H9 (cell line): Measurements from ENCODE around the gene DCST1. TPM values are rescaled to one million over a fixed set of nuclear protein-coding genes. Genes with fewer than 3 reads are reported as not detected.

Experiments
- DNase-seq: peaks from one replicate; pipeline ENCODE4 v3.0.0-alpha.2; 2017
- H2AFZ ChIP-seq: one replicate; pipeline ENCODE4 v1.6.1; 2013; ENCODE audit warnings: mild to moderate bottlenecking, low read length, control low read depth, moderate library complexity
- H2AK5ac ChIP-seq: 2 replicates; pipeline ENCODE4 v1.6.1; 2013; ENCODE audit warnings: low read length, control low read depth, mixed read lengths; ENCODE audit not compliant: insufficient read length
- H2BK120ac ChIP-seq: one replicate; pipeline ENCODE4 v1.6.1; 2013; ENCODE audit warnings: low read depth, mild to moderate bottlenecking, low read length, control low read depth, inconsistent platforms; ENCODE audit not compliant: poor library complexity, severe bottlenecking
- H2BK12ac ChIP-seq: 2 replicates; pipeline ENCODE4 v1.6.1; 2013; ENCODE audit warnings: low read length, control low read depth, mixed read lengths, low read depth; ENCODE audit not compliant: insufficient read length
- H2BK15ac ChIP-seq: 2 replicates; pipeline ENCODE4 v1.6.1; 2013; ENCODE audit warnings: low read depth, low read length, control low read depth
- H2BK20ac ChIP-seq: one replicate; pipeline ENCODE4 v1.6.1; 2013; ENCODE audit warnings: low read depth, mild to moderate bottlenecking, low read length, control low read depth, inconsistent platforms; ENCODE audit not compliant: poor library complexity, severe bottlenecking
- H2BK5ac ChIP-seq: 2 replicates; pipeline ENCODE4 v1.6.1; 2013; ENCODE audit warnings: low read length, control low read depth, mixed read lengths; ENCODE audit not compliant: insufficient read length
- H3K14ac ChIP-seq: 2 replicates; pipeline ENCODE4 v1.6.1; 2013; ENCODE audit warnings: low read length, control low read depth; ENCODE audit not compliant: insufficient read depth
- H3K18ac ChIP-seq: 2 replicates; pipeline ENCODE4 v1.6.1; 2013; ENCODE audit warnings: low read depth, mild to moderate bottlenecking, mixed read lengths, low read length, control low read depth; ENCODE audit not compliant: insufficient read length
- H3K23ac ChIP-seq: 2 replicates; pipeline ENCODE4 v1.6.1; 2013; ENCODE audit warnings: low read length, control low read depth, mixed read lengths, low read depth; ENCODE audit not compliant: insufficient read length
- H3K23me2 ChIP-seq: 2 replicates; pipeline ENCODE4 v1.6.1; 2013; ENCODE audit warnings: low read depth, mild to moderate bottlenecking, mixed read lengths, low read length, control low read depth; ENCODE audit not compliant: insufficient read length, poor library complexity, severe bottlenecking
- H3K27ac ChIP-seq: 2 replicates; pipeline ENCODE4 v1.5.1; 2013; ENCODE audit warnings: low read length, control low read depth, mixed read lengths, low read depth; ENCODE audit not compliant: insufficient read length
- H3K27me3 ChIP-seq: 2 replicates; pipeline ENCODE4 v1.6.1; 2013; ENCODE audit warnings: low read length, control low read depth, inconsistent platforms; ENCODE audit not compliant: insufficient read depth
- H3K4ac ChIP-seq: 2 replicates; pipeline ENCODE4 v1.6.1; 2013; ENCODE audit warnings: low read depth, mild to moderate bottlenecking, control low read depth, inconsistent platforms, low read length, moderate library complexity
- H3K4me1 ChIP-seq: 2 replicates; pipeline ENCODE4 v1.6.1; 2013; ENCODE audit warnings: low read length, control low read depth, inconsistent platforms; ENCODE audit not compliant: insufficient read depth
- H3K4me2 ChIP-seq: 2 replicates; pipeline ENCODE4 v1.6.1; 2013; ENCODE audit warnings: low read length, control low read depth, mixed read lengths; ENCODE audit not compliant: insufficient read length, insufficient read depth
- H3K56ac ChIP-seq: 2 replicates; pipeline ENCODE4 v1.6.1; 2013; ENCODE audit warnings: low read depth, mild to moderate bottlenecking, mixed read lengths, low read length, control low read depth; ENCODE audit not compliant: insufficient read length
- H3K79me1 ChIP-seq: 2 replicates; pipeline ENCODE4 v1.6.1; 2013; ENCODE audit warnings: low read depth, mild to moderate bottlenecking, moderate library complexity, low read length, control low read depth, inconsistent platforms; ENCODE audit not compliant: insufficient read depth, poor library complexity, severe bottlenecking
- H3K79me2 ChIP-seq: 2 replicates; pipeline ENCODE4 v1.6.1; 2013; ENCODE audit warnings: low read length, control low read depth, inconsistent platforms; ENCODE audit not compliant: insufficient read depth
- H3K9ac ChIP-seq: 2 replicates; pipeline ENCODE4 v1.6.1; 2013; ENCODE audit warnings: low read length, control low read depth, mixed read lengths; ENCODE audit not compliant: insufficient read length; ENCODE audit errors: extremely low read depth
- H3K9me3 ChIP-seq: one replicate; pipeline ENCODE4 v1.6.1; 2013; ENCODE audit warnings: low read depth, low read length, inconsistent platforms; ENCODE audit not compliant: control insufficient read depth
- H3T11ph ChIP-seq: one replicate; pipeline ENCODE4 v1.6.1; 2013; ENCODE audit warnings: mild to moderate bottlenecking, low read length, control low read depth, inconsistent platforms
- H4K20me1 ChIP-seq: one replicate; pipeline ENCODE4 v1.6.1; 2013; ENCODE audit not compliant: control insufficient read depth, insufficient read length, insufficient read depth
- H4K5ac ChIP-seq: 2 replicates; pipeline ENCODE4 v1.6.1; 2013; ENCODE audit warnings: low read depth, mild to moderate bottlenecking, mixed read lengths, low read length, control low read depth; ENCODE audit not compliant: insufficient read length
- H4K8ac ChIP-seq: replicated peaks from 2 replicates; pipeline ENCODE4 v1.6.1; 2013; ENCODE audit warnings: low read length, control low read depth, mixed read lengths, low read depth; ENCODE audit not compliant: insufficient read length
- H4K91ac ChIP-seq: 2 replicates; pipeline ENCODE4 v1.6.1; 2013; ENCODE audit warnings: low read depth, mild to moderate bottlenecking, moderate library complexity, mixed read lengths, low read length, control low read depth; ENCODE audit not compliant: insufficient read length
- H3K27ac Mint-ChIP-seq, 3 experiments: 2 replicates in 2 of 3; 3 replicates in 1 of 3; pipeline ENCODE4 v1.8.0; 2020 to 2021; ENCODE audit warnings: mixed read lengths in 3 of 3, mild to moderate bottlenecking in 1 of 3, moderate library complexity in 1 of 3
- H3K27me3 Mint-ChIP-seq: 2 replicates; pipeline ENCODE4 v1.8.0; 2021; ENCODE audit warnings: low read depth, mild to moderate bottlenecking, moderate library complexity, mixed read lengths
- H3K36me3 Mint-ChIP-seq, 3 experiments: 2 replicates in 2 of 3; 3 replicates in 1 of 3; pipeline ENCODE4 v1.8.0; 2020 to 2021; ENCODE audit warnings: low read depth in 3 of 3, mixed read lengths in 3 of 3; ENCODE audit not compliant: insufficient read depth in 1 of 3
- H3K4me1 Mint-ChIP-seq, 2 experiments: 2 replicates each; pipeline ENCODE4 v1.8.0; 2020; ENCODE audit warnings: mixed read lengths in 2 of 2
- H3K4me3 Mint-ChIP-seq, 2 experiments: 2 replicates in 1 of 2; 3 replicates in 1 of 2; pipeline ENCODE4 v1.8.0; 2020 to 2021; ENCODE audit warnings: mild to moderate bottlenecking in 2 of 2, mixed read lengths in 2 of 2, moderate library complexity in 1 of 2
- H3K9me3 Mint-ChIP-seq, 2 experiments: 2 replicates in 1 of 2; 3 replicates in 1 of 2; pipeline ENCODE4 v1.8.0; 2020; ENCODE audit warnings: mild to moderate bottlenecking in 2 of 2, mixed read lengths in 2 of 2, moderate library complexity in 1 of 2
- WGBS: extraction: QIAGEN DNeasy Blood & Tissue Kit; methylation state at CpG from one replicate; pipeline ENCODE4 v1.1.7; 2013; ENCODE audit warnings: missing lambda C conversion rate, low lambda C conversion rate, mixed read lengths; ENCODE audit not compliant: insufficient read length; ENCODE audit errors: extremely low coverage; 5-methylcytosine and 5-hydroxymethylcytosine counted together
- total RNA-seq: library from RNA; stranded (reverse); gene quantifications from 2 replicates; pipeline ENCODE4 v1.2.1, GENCODE V29; 2021
- TF ChIP-seq, protein P1 (sequence below): fragments of 200-600 bp; sonication (generic); conservative IDR thresholded peaks from 3 replicates; pipeline ENCODE4 v1.8.0; 2021; ENCODE audit warnings: antibody characterized with exemption, mild to moderate bottlenecking

DCST1 gene
- total RNA-seq, 1 experiment from 2014 or later, result not detected

DNA sequence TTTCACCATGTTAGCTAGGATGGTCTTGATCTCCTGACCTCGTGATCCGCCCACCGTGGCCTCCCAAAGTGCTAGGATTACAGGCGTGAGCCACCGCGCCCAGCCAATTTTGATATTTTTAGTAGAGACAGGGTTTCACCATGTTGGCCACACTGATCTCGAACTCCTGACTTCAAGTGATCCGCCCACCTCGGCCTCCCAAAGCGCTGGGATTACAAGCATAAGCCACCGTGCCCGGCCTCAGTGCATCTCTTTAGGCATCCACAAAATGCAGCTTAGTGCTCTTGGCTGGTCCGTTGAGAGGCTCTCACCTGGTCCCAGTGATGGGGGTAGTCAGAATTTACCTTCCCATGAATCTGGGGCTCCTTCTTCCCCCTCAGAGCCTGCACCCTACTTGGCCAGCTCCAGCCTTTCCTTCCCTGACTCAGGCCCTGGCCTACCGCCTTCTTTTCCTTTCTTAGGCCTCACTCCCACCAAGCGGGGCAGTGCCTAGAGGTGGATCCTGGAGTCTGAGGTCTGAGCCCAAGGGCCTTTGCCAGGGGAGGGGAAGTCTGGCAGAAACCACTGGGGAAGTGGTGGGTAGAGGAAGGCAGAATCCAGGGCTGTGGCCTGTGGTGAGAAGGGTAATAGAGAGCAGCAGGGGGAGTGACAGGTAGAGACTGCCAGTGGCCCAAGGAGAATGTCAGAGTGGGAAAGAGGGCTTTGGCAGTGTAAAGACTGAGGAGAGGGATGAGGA lies 36.5 kb upstream of the DCST1 start:
- no peaks in the 10 kb centered on the region for H3K9me3 ChIP-seq
- DNase-seq, result peak; percentile 23
- H3K27ac ChIP-seq, result no peak overlapping the region
- H2BK5ac ChIP-seq, result no peak overlapping the region
- no peak overlapping the region for H4K5ac ChIP-seq
- H2AFZ ChIP-seq, result no peak overlapping the region
- Mint-ChIP-seq H3K4me1 (peaks cover 13 to 27% of the 10 kb centered on the region in 2 experiments), H3K27ac (no peak overlapping the region; a peak in 1 of 7 replicates), H3K27me3 (peaks cover 3% of the 10 kb centered on the region), H3K4me3 (no peak overlapping the region), H3K9me3 (peaks cover 0 to 2% of the 10 kb centered on the region in 2 experiments; a peak in 2 of 5 replicates), H3K36me3 (peaks cover 0 to 6% (median 2%) of the 10 kb centered on the region in 3 experiments; a peak in 3 of 7 replicates)
- H2AK5ac ChIP-seq, result no peak overlapping the region
- no peaks in the 10 kb centered on the region for H3K79me1 ChIP-seq
- TF ChIP-seq, protein P1, sequence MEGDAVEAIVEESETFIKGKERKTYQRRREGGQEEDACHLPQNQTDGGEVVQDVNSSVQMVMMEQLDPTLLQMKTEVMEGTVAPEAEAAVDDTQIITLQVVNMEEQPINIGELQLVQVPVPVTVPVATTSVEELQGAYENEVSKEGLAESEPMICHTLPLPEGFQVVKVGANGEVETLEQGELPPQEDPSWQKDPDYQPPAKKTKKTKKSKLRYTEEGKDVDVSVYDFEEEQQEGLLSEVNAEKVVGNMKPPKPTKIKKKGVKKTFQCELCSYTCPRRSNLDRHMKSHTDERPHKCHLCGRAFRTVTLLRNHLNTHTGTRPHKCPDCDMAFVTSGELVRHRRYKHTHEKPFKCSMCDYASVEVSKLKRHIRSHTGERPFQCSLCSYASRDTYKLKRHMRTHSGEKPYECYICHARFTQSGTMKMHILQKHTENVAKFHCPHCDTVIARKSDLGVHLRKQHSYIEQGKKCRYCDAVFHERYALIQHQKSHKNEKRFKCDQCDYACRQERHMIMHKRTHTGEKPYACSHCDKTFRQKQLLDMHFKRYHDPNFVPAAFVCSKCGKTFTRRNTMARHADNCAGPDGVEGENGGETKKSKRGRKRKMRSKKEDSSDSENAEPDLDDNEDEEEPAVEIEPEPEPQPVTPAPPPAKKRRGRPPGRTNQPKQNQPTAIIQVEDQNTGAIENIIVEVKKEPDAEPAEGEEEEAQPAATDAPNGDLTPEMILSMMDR, result no peak
- no peak overlapping the region for H3K18ac ChIP-seq
- no peak overlapping the region for H2BK15ac ChIP-seq
- no peak overlapping the region for H3K4me2 ChIP-seq
- no peaks in the 10 kb centered on the region; the same call in 1 of the 2 replicates for H3K4me1 ChIP-seq
- no peak overlapping the region for H3K56ac ChIP-seq
- no peak overlapping the region for H4K8ac ChIP-seq
- no peak overlapping the region for H2BK120ac ChIP-seq
- no peak overlapping the region for H2BK20ac ChIP-seq
- H3K79me2 ChIP-seq, result no peaks in the 10 kb centered on the region
- H3K4ac ChIP-seq, result no peak overlapping the region
- no peak overlapping the region for H3T11ph ChIP-seq
- no peak overlapping the region for H2BK12ac ChIP-seq
- H4K91ac ChIP-seq, result no peak overlapping the region
- no peaks in the 10 kb centered on the region for H3K27me3 ChIP-seq
- H3K9ac ChIP-seq, result no peak overlapping the region
- no peak overlapping the region for H3K14ac ChIP-seq
- WGBS, result no CpG with 5 or more reads among the region's 15 CpGs
- no peaks in the 10 kb centered on the region for H4K20me1 ChIP-seq
- H3K23me2 ChIP-seq, result peaks cover 13% of the 10 kb centered on the region
- H3K23ac ChIP-seq, result no peak overlapping the region
